ENCODE results near the gene PEMT. TPM values are rescaled to one million over a fixed set of nuclear protein-coding genes. Genes with fewer than 3 reads are reported as not detected.
A peak's percentile ranks its signal among the peaks of the same experiment; 100 is the strongest.
"Not testable (repeated sequence)": the region's sequence is repeated elsewhere in the genome, so short reads cannot be mapped to it uniquely, and the experiment has no call there.

Gene PEMT, protein sequence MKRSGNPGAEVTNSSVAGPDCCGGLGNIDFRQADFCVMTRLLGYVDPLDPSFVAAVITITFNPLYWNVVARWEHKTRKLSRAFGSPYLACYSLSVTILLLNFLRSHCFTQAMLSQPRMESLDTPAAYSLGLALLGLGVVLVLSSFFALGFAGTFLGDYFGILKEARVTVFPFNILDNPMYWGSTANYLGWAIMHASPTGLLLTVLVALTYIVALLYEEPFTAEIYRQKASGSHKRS
- 10 to 100 TPM; 27.8 to 37.7 TPM for total RNA-seq

DNA sequence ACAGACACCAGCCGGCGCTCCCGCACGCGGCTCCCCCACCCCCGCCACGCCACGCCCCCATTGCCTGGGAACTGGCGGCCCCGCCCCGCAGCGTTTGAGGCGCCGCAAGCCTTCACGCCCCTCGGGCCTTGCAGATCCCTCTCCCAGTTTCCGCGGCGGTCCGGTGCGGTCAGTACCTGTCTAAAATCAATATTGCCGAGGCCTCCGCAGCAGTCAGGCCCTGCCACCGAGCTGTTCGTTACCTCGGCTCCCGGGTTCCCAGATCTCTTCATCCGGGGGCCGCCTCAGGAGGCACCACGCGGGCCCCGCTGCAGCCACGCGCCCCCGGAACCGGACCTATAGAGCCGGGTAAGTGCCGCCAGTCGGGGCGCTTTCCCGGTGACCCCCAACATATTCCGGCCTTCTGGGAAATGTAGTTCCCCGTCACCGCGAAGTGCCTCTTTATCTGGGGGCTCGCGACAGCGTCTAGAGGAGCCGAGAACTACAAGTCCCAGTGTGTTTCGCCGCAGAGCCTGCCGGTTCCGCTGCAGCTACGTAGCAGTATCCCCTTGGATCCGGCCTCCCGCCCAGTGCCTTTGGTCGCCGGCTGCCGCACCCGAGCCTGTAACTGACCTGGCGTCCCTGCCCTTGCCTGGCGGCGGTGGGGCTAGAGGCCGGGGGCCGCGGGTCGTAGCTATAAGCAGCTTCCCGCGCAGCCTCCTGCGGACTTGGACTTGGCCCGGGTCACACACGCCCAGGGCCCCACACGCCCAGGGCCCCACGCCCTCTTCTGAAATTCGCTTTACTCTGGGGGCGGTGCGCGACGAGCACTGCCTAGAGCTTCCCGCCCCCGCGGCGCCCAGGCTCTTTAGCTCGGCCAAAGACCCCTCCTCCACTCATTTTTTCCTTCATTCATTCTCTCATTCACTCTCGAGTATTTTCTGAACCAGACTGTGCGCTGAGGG is at the start of gene PEMT:
TSS of gene PEMT (minus strand) at position 354 of the 944 bp plus-strand sequence. CDS start at position 272, 82 bp downstream.
- Histone ChIP-seq H3K9me3 (no peaks in the 10 kb centered on the region), H3K4me3 (peak within 1 kb of the TSS; percentile 79 to 86), H3K27me3 (no peaks in the 10 kb centered on the region), H3K27ac (peak within 1 kb of the TSS; percentile 86 to 88), H3K36me3 (no peaks in the 10 kb centered on the region), H3K4me1 (peaks cover 0 to 21% of the 10 kb centered on the region in 2 donors)
- TF ChIP-seq, protein P1, sequence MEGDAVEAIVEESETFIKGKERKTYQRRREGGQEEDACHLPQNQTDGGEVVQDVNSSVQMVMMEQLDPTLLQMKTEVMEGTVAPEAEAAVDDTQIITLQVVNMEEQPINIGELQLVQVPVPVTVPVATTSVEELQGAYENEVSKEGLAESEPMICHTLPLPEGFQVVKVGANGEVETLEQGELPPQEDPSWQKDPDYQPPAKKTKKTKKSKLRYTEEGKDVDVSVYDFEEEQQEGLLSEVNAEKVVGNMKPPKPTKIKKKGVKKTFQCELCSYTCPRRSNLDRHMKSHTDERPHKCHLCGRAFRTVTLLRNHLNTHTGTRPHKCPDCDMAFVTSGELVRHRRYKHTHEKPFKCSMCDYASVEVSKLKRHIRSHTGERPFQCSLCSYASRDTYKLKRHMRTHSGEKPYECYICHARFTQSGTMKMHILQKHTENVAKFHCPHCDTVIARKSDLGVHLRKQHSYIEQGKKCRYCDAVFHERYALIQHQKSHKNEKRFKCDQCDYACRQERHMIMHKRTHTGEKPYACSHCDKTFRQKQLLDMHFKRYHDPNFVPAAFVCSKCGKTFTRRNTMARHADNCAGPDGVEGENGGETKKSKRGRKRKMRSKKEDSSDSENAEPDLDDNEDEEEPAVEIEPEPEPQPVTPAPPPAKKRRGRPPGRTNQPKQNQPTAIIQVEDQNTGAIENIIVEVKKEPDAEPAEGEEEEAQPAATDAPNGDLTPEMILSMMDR (IDR thresholded peaks at IDR 0.05): no peak
- peak; percentile 98 for DNase-seq (ENCODE audit: low spot score)

DNA sequence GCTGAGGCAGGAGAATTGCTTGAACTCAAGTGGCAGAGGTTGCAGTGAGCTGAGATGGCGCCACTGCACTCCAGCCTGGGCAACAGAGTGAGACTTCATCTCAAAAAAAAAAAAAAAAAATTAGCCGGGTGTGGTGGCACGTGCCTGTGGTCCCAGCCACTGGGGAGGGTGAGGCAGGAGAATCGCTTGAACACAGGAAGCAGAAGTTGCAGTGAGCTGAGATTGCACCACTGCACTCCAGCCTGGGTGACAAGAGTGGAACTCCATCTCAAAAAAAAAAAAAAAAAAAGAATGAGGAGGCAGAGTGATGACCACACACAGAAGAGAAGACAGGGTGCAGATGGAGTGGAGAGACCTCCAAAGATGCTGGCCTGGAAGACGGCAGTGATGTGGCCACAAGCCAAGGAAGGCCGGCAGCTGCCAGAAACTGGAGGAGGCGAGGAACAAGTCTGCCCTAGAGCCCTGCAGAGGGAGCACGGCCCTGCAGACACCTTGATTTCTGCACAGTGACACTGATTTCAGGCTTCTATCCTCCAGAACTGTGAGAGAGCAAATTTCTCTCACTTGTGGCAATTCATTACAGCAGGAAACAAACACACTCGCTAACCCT is 48.3 kb upstream of the PEMT start:
- not testable (repeated sequence) for H3K27me3 ChIP-seq; H3K9me3 ChIP-seq; H3K27ac ChIP-seq; DNase-seq (ENCODE audit: low spot score); H3K4me3 ChIP-seq; H3K36me3 ChIP-seq; H3K4me1 ChIP-seq

DNA sequence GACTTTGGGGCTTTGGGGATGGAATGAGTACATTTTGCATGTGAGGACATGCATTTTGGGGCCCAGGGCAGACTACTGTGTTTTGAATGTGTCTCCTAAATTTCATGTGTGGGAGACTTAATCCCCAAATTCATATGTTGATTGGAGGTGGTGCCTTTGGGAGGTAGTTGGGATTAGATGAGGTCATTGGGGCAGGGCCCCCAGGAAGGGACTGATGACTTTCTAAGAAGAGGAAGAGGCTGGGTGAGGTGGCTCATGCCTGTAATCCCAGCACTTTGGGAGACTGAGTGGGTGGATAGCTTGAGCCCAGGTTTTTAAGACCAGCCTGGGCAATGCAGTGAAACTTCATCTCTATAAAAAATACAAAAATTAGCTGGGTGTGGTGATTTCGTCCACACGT is 47.0 kb upstream of the PEMT start:
- TF ChIP-seq, protein P1 (IDR thresholded peaks at IDR 0.05): no peak
- H3K4me1 ChIP-seq: no peaks in the 10 kb centered on the region
- H3K27me3 ChIP-seq: no peaks in the 10 kb centered on the region
- no peak overlapping the region for H3K4me3 ChIP-seq
- no peak overlapping the region for H3K27ac ChIP-seq
- no peaks in the 10 kb centered on the region for H3K36me3 ChIP-seq
- DNase-seq (ENCODE audit: low spot score): no peak
- H3K9me3 ChIP-seq: no peaks in the 10 kb centered on the region

DNA sequence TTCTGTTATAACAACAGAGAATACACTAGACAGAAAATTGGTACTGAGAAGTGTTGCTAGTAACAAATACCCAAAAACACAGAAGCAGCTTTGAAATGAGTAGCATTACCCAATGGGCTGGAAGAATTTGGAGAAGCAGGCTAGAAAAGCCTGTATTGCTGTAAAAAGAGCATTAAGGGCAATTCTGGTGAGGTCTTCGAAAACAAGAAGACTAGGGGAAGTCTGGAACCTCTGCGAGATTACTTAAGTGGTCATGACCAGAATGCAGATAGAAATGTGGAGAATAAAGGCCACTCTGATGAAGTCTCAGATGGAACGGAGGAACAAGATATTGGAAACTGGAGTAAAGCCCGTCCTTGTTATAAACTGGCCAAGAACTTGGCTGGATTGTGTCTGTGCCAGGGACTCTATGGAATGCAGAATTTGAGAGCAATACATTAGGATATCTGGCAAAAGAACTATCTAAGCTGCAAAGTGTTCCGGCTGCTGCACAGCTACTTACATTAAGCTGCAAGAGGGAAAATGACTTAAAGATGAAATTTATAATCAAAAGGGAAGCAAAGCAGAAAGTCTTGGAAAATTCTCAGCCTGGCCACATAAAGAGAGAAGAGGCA is 44.9 kb upstream of the PEMT start:
- Histone ChIP-seq H3K4me3 (no peak overlapping the region), H3K27me3 (no peaks in the 10 kb centered on the region), H3K36me3 (no peaks in the 10 kb centered on the region), H3K4me1 (peaks cover 0 to 3% of the 10 kb centered on the region in 2 donors), H3K27ac (no peak overlapping the region), H3K9me3 (no peaks in the 10 kb centered on the region)
- TF ChIP-seq, protein P1 (IDR thresholded peaks at IDR 0.05): no peak
- DNase-seq (ENCODE audit: low spot score): no peak

DNA sequence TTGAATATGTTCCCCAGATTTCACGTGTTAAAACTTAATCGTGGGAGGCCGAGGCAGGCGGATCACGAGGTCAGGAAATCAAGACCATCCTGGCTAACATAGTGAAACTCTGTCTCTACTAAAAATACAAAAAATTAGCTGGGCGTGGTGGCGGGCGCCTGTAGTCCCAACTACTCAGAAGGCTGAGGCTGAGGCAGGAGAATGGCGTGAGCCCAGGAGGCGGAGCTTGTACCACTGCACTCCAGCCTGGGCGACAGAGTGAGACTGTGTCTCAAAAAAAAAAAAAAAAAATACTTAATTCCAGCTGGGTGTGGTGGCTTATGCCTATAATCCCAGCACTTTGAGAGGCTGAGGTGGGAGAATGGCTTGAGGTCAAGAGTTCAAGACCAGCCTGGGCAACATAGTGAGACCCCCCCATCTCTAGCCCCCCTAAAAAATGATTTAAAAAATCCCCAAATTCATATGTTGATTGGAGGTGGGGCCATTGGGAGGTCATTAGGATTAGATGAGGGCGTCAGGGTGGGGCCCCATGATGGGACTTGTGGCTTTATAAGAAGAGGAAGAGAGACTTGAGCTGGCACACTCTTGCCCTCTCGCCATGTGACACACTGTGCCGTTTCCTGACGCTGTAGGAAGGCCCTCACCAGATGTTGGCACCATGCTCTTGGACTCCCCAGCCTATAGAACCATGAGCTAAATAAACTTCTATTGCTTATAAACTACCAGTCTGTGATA is 44.2 kb upstream of the PEMT start:
- not testable (repeated sequence) for H3K27me3 ChIP-seq; DNase-seq (ENCODE audit: low spot score); H3K27ac ChIP-seq; H3K36me3 ChIP-seq; H3K4me3 ChIP-seq; H3K4me1 ChIP-seq; H3K9me3 ChIP-seq

DNA sequence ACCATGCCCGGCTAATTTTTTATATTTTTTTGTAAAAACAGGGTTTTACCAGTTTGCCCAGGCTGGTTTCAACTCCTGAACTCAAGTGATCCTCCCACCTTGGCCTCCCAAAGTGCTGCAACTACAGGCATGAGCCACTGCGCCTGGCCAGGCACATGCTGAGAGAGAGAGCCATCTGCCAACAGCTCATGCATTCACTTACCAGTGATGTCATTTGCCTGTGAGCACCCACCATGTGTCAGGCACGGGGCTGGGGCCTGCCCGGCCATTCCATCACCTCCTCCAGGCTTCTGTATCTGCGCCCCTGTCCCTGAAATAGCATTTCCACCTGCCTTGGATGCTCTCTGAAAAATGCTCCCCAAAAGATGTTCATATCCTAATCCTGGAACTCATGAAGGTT is 43.6 kb upstream of the PEMT start:
- Histone ChIP-seq H3K36me3 (no peaks in the 10 kb centered on the region), H3K4me3 (no peak overlapping the region)
- TF ChIP-seq, protein P1 (IDR thresholded peaks at IDR 0.05): no peak

More for the DNA sequence above, 43.6 kb upstream of the PEMT start:
- Histone ChIP-seq H3K4me1 (peaks cover 0 to 3% of the 10 kb centered on the region in 2 donors), H3K27me3 (no peaks in the 10 kb centered on the region), H3K27ac (no peak overlapping the region), H3K9me3 (no peaks in the 10 kb centered on the region)
- DNase-seq (ENCODE audit: low spot score): no peak

Data from right atrium auricular region (tissue), 2 donors.